OCI-LY1 (cell line): ENCODE results near the gene MAD2L1BP.
"Not testable (repeated sequence)": the region's sequence is repeated elsewhere in the genome, so short reads cannot be mapped to it uniquely, and the experiment has no call there.

Experiments used
- H2AFZ ChIP-seq: fragments of 200-600 bp; sonication (generic), shearing (Covaris generic); 2 replicates; pipeline ENCODE4 v1.6.0; 2014; ENCODE audit warnings: antibody characterized with exemption, mild to moderate bottlenecking, low read length
- H3F3A ChIP-seq: fragments of 200-600 bp; sonication (generic), shearing (Covaris generic); 2 replicates; pipeline ENCODE4 v1.6.0; 2014; ENCODE audit warnings: mild to moderate bottlenecking, antibody characterized with exemption, low read length, moderate library complexity; ENCODE audit not compliant: insufficient read depth
- H3K27ac ChIP-seq: fragments of 200-600 bp; sonication (generic); 2 replicates; pipeline ENCODE4 v1.5.1; 2014; ENCODE audit warnings: low read length, mixed run types, mild to moderate bottlenecking, low read depth; ENCODE audit not compliant: poor library complexity, severe bottlenecking
- H3K27me3 ChIP-seq: fragments of 200-600 bp; sonication (generic); 2 replicates; pipeline ENCODE4 v1.6.0; 2014; ENCODE audit warnings: antibody characterized with exemption, mild to moderate bottlenecking, low read length, moderate library complexity; ENCODE audit not compliant: insufficient read depth
- H3K36me3 ChIP-seq: fragments of 200-600 bp; sonication (generic); 2 replicates; pipeline ENCODE4 v1.6.1; 2014; ENCODE audit warnings: mild to moderate bottlenecking, antibody characterized with exemption, low read length, moderate library complexity, mixed read lengths; ENCODE audit not compliant: insufficient read depth
- H3K4me1 ChIP-seq: fragments of 200-600 bp; sonication (generic); 2 replicates; pipeline ENCODE4 v1.5.1; 2014; ENCODE audit warnings: mild to moderate bottlenecking, low read length, moderate library complexity; ENCODE audit not compliant: insufficient read depth, severe bottlenecking
- H3K4me2 ChIP-seq: fragments of 200-600 bp; sonication (generic), shearing (Covaris generic); 2 replicates; pipeline ENCODE4 v1.6.1; 2014; ENCODE audit warnings: low read length
- H3K4me3 ChIP-seq: fragments of 200-600 bp; sonication (generic); 2 replicates; pipeline ENCODE4 v1.5.1; 2014; ENCODE audit warnings: low read length, low read depth, mild to moderate bottlenecking, mixed read lengths; ENCODE audit not compliant: poor library complexity, severe bottlenecking
- H3K79me2 ChIP-seq: fragments of 200-600 bp; shearing (Covaris generic); 2 replicates; pipeline ENCODE4 v1.6.1; 2016; ENCODE audit warnings: mixed run types, low read length, mixed read lengths; ENCODE audit not compliant: insufficient read depth
- H3K9ac ChIP-seq: fragments of 200-600 bp; sonication (generic), shearing (Covaris generic); 2 replicates; pipeline ENCODE4 v1.6.1; 2014; ENCODE audit warnings: mild to moderate bottlenecking, low read length, mixed read lengths
- H3K9me2 ChIP-seq: fragments of 200-600 bp; sonication (generic), shearing (Covaris generic); 2 replicates; pipeline ENCODE4 v1.6.1; 2014; ENCODE audit warnings: low read depth, mild to moderate bottlenecking, low read length, mixed read lengths
- H3K9me3 ChIP-seq: fragments of 200-600 bp; shearing (Covaris generic); 2 replicates; pipeline ENCODE4 v1.6.1; 2014; ENCODE audit warnings: low read length, mixed read lengths
- H4K20me1 ChIP-seq: fragments of 200-600 bp; sonication (generic), shearing (Covaris generic); 2 replicates; pipeline ENCODE4 v1.6.0; 2016; ENCODE audit warnings: mild to moderate bottlenecking, low read length; ENCODE audit not compliant: insufficient read depth
- CTCF ChIP-seq: fragments of 200-600 bp; sonication (generic), shearing (Covaris generic); IDR thresholded peaks from 2 replicates; pipeline ENCODE4 v1.5.1; 2017; ENCODE audit warnings: mild to moderate bottlenecking, antibody characterized with exemption, low read length, moderate library complexity, mixed read lengths
- EZH2 ChIP-seq: fragments of 200-600 bp; sonication (generic), shearing (Covaris generic); IDR thresholded peaks from 2 replicates; pipeline ENCODE4 v1.8.0; 2017; ENCODE audit warnings: borderline replicate concordance, mixed run types, mild to moderate bottlenecking, antibody characterized with exemption, low read length, moderate library complexity, mixed read lengths

Gene MAD2L1BP

GRCh38 chr6:43635387-43636307 lies at the start of gene MAD2L1BP:
TSS of gene MAD2L1BP (plus strand) at chr6:43635840. CDS start at chr6:43635876, 36 bp downstream.
- TF ChIP-seq CTCF = no peak
- no peak for TF ChIP-seq EZH2
- no peaks in the 10 kb centered on the region for H3K27me3 ChIP-seq
- 0 out of 2 replicates have a peak within 1 kb of the TSS, but pooled peaks have one; percentile 22 for H2AFZ ChIP-seq
- no peaks in the 10 kb centered on the region for H3K9me3 ChIP-seq
- H3F3A ChIP-seq = no peaks in the 10 kb centered on the region
- H3K4me1 ChIP-seq = peaks cover 37% of the 10 kb centered on the region
- H3K27ac ChIP-seq = peak within 1 kb of the TSS; percentile 74
- no peaks in the 10 kb centered on the region for H4K20me1 ChIP-seq
- H3K9me2 ChIP-seq = no peaks in the 10 kb centered on the region
- H3K4me2 ChIP-seq = peak within 1 kb of the TSS; percentile 99
- H3K79me2 ChIP-seq = peaks cover 10% of the 10 kb centered on the region
- peak within 1 kb of the TSS; percentile 99 for H3K9ac ChIP-seq
- peak within 1 kb of the TSS; percentile 98 for H3K4me3 ChIP-seq
- peaks cover 30% of the 10 kb centered on the region for H3K36me3 ChIP-seq

- no peak overlapping the region for H2AFZ ChIP-seq
- no peak overlapping the region for H3K27ac ChIP-seq
- H3K4me2 ChIP-seq = no peak overlapping the region
- H4K20me1 ChIP-seq = no peaks in the 10 kb centered on the region
- H3K36me3 ChIP-seq = peaks cover 89% of the 10 kb centered on the region
- no peak overlapping the region for H3K4me3 ChIP-seq
- no peaks in the 10 kb centered on the region for H3K9me2 ChIP-seq
- H3K4me1 ChIP-seq = no peaks in the 10 kb centered on the region
- H3K27me3 ChIP-seq = no peaks in the 10 kb centered on the region
- TF ChIP-seq EZH2 (no peak), CTCF (no peak)
- H3F3A ChIP-seq = no peaks in the 10 kb centered on the region
- no peaks in the 10 kb centered on the region for H3K79me2 ChIP-seq
- no peak overlapping the region for H3K9ac ChIP-seq
- no peaks in the 10 kb centered on the region for H3K9me3 ChIP-seq
These were observed 47.4 kb upstream of the MAD2L1BP start for GRCh38 chr6:43588194-43588593.

- not testable (repeated sequence) for H3F3A ChIP-seq, H3K27me3 ChIP-seq, H4K20me1 ChIP-seq, H3K9me3 ChIP-seq, H3K9ac ChIP-seq, H2AFZ ChIP-seq, H3K4me1 ChIP-seq, H3K79me2 ChIP-seq, H3K27ac ChIP-seq, H3K4me2 ChIP-seq, H3K4me3 ChIP-seq, H3K9me2 ChIP-seq
- H3K36me3 ChIP-seq = peaks cover 81% of the 10 kb centered on the region
These were observed 46.1 kb upstream of the MAD2L1BP start for GRCh38 chr6:43589564-43589963.
